Suprapubic skin (tissue), 4 donors: ENCODE measurements around the gene SIDT1. TPM values are rescaled to one million over a fixed set of nuclear protein-coding genes. Genes with fewer than 3 reads are reported as not detected.

ENCODE experiments used
- DNase-seq, 2 donors: peaks; one replicate each; pipeline ENCODE4 v3.0.0-alpha.2; 2019; ENCODE audit warnings: low spot score in 2 of 2
- H3K27ac ChIP-seq: fragments of 200-600 bp; sonication (generic); one replicate; pipeline ENCODE4 v1.5.1; 2019
- H3K27me3 ChIP-seq: fragments of 200-600 bp; sonication (generic); one replicate; pipeline ENCODE4 v1.5.1; 2019
- H3K36me3 ChIP-seq: fragments of 200-600 bp; sonication (generic); one replicate; pipeline ENCODE4 v1.5.1; 2019
- H3K4me1 ChIP-seq: fragments of 200-600 bp; sonication (generic); one replicate; pipeline ENCODE4 v1.5.1; 2019
- H3K4me3 ChIP-seq: fragments of 200-600 bp; sonication (generic); one replicate; pipeline ENCODE4 v1.5.1; 2019; ENCODE audit warnings: mild to moderate bottlenecking
- H3K9me3 ChIP-seq: fragments of 200-600 bp; sonication (generic); one replicate; pipeline ENCODE4 v1.5.1; 2019
- CTCF ChIP-seq, 2 donors: fragments of 200-600 bp in 1 of 2; fragments of 450-650 bp in 1 of 2; sonication (generic) in 1 of 2; IDR thresholded peaks; one replicate each; pipeline ENCODE4 v1.5.1; 2016 to 2019; ENCODE audit warnings: antibody characterized with exemption in 2 of 2, mild to moderate bottlenecking in 1 of 2, moderate library complexity in 1 of 2
- EP300 ChIP-seq: sonication (generic); formaldehyde crosslinking; IDR thresholded peaks from one replicate; pipeline ENCODE4 v1.6.1; 2017; ENCODE audit warnings: antibody characterized with exemption
- POLR2A ChIP-seq, 2 donors: fragments of 450-650 bp; IDR thresholded peaks; one replicate each; pipeline ENCODE4 v1.6.1; 2017; ENCODE audit warnings: antibody characterized with exemption in 2 of 2, mild to moderate bottlenecking in 2 of 2, moderate library complexity in 2 of 2
- POLR2AphosphoS5 ChIP-seq, 3 donors: sonication (generic); formaldehyde crosslinking; IDR thresholded peaks; one replicate each; pipeline ENCODE4 v1.6.1; 2017; ENCODE audit warnings: antibody characterized with exemption in 3 of 3
- WGBS: methylation state at CpG from one replicate; pipeline ENCODE4 v1.1.5; 2018; 5-methylcytosine and 5-hydroxymethylcytosine counted together
- total RNA-seq, 4 donors: library from RNA; depleted of rRNA; stranded (reverse); fragments of >200 nt; gene quantifications; one replicate each; pipeline ENCODE4 v1.1.0, GENCODE V29; 2016

Gene SIDT1
- total RNA-seq, 4 donors from 2014 or later, result 0.34 to 11.4 (median 2.2) TPM

- peaks cover 50% of the 10 kb centered on the region for H3K36me3 ChIP-seq
- no peak overlapping the region for H3K4me3 ChIP-seq
- no peaks in the 10 kb centered on the region for H3K9me3 ChIP-seq
- H3K4me1 ChIP-seq, result no peaks in the 10 kb centered on the region
- TF ChIP-seq POLR2A (IDR thresholded peaks at IDR 0.05) (no peak), CTCF (IDR thresholded peaks at IDR 0.05) (no peak), EP300 (no peak), POLR2AphosphoS5 (IDR thresholded peaks at IDR 0.05) (no peak)
- DNase-seq, result no peak
- H3K27ac ChIP-seq, result no peak overlapping the region
- H3K27me3 ChIP-seq, result no peaks in the 10 kb centered on the region
These were observed 132.3 kb downstream of the SIDT1 start for GRCh38 chr3:113664523-113665094.

DNA sequence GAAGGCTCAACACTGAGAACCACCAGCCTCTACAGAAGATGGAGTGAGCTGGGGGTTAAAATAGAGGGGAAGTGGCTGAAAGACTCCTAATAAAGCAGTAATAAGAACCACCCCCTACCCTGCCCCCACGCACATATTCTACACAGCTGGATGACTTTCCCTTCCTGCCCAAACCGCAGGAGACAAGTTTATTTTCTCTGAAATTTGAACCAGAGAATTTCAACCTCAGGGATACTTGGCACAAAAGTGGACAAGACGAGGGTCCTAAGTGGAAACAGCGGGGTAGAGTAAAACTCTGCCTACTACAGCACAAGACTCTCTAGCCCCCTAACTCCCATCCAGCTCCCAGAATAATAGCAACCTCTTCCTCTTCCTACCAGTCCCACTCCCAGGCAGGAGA lies 135.7 kb downstream of the SIDT1 start:
- no peaks in the 10 kb centered on the region for H3K27me3 ChIP-seq
- H3K36me3 ChIP-seq, result peaks cover 19% of the 10 kb centered on the region

GRCh38 chr3:113673593-113673992 lies 141.2 kb downstream of the SIDT1 start:
- DNase-seq, result no peak
- peaks cover 28% of the 10 kb centered on the region for H3K36me3 ChIP-seq
- no peaks in the 10 kb centered on the region for H3K4me1 ChIP-seq
- no peaks in the 10 kb centered on the region for H3K27me3 ChIP-seq
- H3K9me3 ChIP-seq, result no peaks in the 10 kb centered on the region
- 61% methylated on average over 4 of the region's 4 CpGs for WGBS
- TF ChIP-seq POLR2A (IDR thresholded peaks at IDR 0.05) (no peak), EP300 (no peak), CTCF (IDR thresholded peaks at IDR 0.05) (no peak), POLR2AphosphoS5 (IDR thresholded peaks at IDR 0.05) (no peak)
- no peak overlapping the region for H3K4me3 ChIP-seq
- no peak overlapping the region for H3K27ac ChIP-seq

More for the DNA sequence above, 135.7 kb downstream of the SIDT1 start:
- DNase-seq, result no peak
- Histone ChIP-seq H3K4me3 (no peak overlapping the region), H3K27ac (no peak overlapping the region), H3K9me3 (no peaks in the 10 kb centered on the region), H3K4me1 (no peaks in the 10 kb centered on the region)
- TF ChIP-seq POLR2AphosphoS5 (IDR thresholded peaks at IDR 0.05) (no peak), EP300 (no peak), POLR2A (IDR thresholded peaks at IDR 0.05) (no peak), CTCF (IDR thresholded peaks at IDR 0.05) (no peak)
- WGBS, result 60% methylated on average over 4 of the region's 4 CpGs

GRCh38 chr3:113676261-113676660 lies 143.9 kb downstream of the SIDT1 start:
- 91% methylated on average over 3 of the region's 3 CpGs for WGBS
- no peak for DNase-seq
- TF ChIP-seq EP300, result no peak
- TF ChIP-seq POLR2AphosphoS5 (IDR thresholded peaks at IDR 0.05), result no peak
- TF ChIP-seq POLR2A (IDR thresholded peaks at IDR 0.05), result no peak
- no peak for TF ChIP-seq CTCF (IDR thresholded peaks at IDR 0.05)
- H3K4me3 ChIP-seq, result no peak overlapping the region
- H3K27ac ChIP-seq, result no peak overlapping the region
- no peaks in the 10 kb centered on the region for H3K9me3 ChIP-seq
- no peaks in the 10 kb centered on the region for H3K4me1 ChIP-seq
- peaks cover 28% of the 10 kb centered on the region for H3K36me3 ChIP-seq
- no peaks in the 10 kb centered on the region for H3K27me3 ChIP-seq

DNA sequence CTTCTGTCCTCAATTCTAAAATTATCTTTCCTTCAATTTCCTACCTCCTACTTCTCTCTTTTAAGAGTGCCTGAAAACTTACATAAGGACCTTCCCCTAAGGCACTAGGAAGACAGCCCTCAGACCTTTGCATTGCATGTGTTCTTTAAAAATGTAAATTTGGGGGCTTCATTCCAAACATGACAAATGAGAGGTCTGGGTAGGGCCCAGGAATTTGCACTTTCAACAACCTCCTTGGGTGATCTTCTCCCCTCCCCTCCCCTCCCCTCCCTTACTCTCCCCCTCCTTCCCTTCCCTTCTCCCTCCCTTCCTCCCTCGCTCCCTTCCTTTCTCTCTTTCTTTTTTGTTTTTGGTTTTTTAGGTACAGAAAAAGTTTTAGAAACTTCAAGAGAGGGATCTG lies 145.4 kb downstream of the SIDT1 start:
- H3K27ac ChIP-seq, result no peak overlapping the region
- DNase-seq, result no peak
- TF ChIP-seq POLR2A (IDR thresholded peaks at IDR 0.05), result no peak
- TF ChIP-seq CTCF (IDR thresholded peaks at IDR 0.05), result no peak
- TF ChIP-seq EP300, result no peak
- TF ChIP-seq POLR2AphosphoS5 (IDR thresholded peaks at IDR 0.05), result no peak
- H3K4me3 ChIP-seq, result no peak overlapping the region
- H3K9me3 ChIP-seq, result no peaks in the 10 kb centered on the region
- no peaks in the 10 kb centered on the region for H3K4me1 ChIP-seq
- H3K36me3 ChIP-seq, result peaks cover 28% of the 10 kb centered on the region
- 89% methylated on average over 1 of the region's 1 CpG for WGBS
- no peaks in the 10 kb centered on the region for H3K27me3 ChIP-seq
